GM12892 (cell line): ENCODE measurements around the gene ITPR1.

Experiments
- POLR2A ChIP-seq: IDR thresholded peaks from 2 replicates; pipeline ENCODE4 v1.6.1; 2011; ENCODE audit warnings: low read depth, low read length, control low read depth
- TAF1 ChIP-seq: IDR thresholded peaks from 2 replicates; pipeline ENCODE4 v1.6.1; 2011; ENCODE audit warnings: low read depth, mild to moderate bottlenecking, control low read depth, low read length, borderline replicate concordance

GRCh38 chr3:4684117-4684516 is 191.0 kb downstream of the ITPR1 start:
- TF ChIP-seq TAF1 (no peak), POLR2A (no peak)
